Activated CD8-positive, alpha-beta memory T cell treated with anti-CD3 and anti-CD28 coated beads, Interleukin-2, amount 50 U/mL, for 4 hours (primary cell): ENCODE data around the gene LIPK.
"Not testable (repeated sequence)": the region's sequence is repeated elsewhere in the genome, so short reads cannot be mapped to it uniquely, and the experiment has no call there.

Experiments
- DNase-seq: peaks from one replicate; pipeline ENCODE4 v3.0.0-alpha.2; 2020

Gene LIPK

DNA sequence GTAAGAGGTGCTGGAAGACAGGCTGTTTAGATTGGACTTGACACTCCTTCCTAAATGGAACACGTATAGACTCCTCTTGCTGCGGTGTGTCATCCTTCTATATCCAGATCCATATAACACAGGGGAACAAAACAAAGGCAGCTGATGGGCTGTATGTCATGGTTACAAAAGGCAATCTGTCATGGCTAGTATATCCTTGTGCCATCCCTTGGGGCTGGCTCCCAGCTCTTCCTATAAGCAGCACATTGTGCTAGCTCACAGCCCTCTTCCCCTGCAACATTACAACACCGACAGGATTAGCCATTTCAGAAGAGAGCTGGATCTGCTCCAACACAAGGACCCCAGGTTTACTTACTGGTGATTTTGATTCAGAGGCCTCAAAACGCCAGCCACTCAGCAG is 15.3 kb downstream of the LIPK start:
- DNase-seq = no peak

DNA sequence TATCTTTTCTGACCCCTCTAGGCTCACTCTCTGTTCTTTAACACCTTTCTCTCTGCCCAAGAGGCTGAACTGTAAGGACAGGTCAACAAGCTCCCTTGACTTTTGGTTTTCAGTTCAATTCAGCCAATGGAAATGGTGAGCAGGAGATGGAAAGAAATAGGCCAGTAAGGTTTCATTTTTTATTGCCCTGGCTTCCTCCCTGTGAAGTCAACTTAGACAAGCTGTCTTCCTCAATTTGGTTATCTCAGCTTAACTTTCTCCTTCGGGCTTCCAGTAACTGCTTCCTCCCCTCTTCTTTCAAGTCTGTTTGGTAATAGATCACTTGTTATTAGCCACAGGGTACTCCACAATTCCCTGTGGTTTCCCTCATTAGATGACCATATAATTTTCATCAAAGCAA is 19.7 kb downstream of the LIPK start:
- DNase-seq = no peak

DNA sequence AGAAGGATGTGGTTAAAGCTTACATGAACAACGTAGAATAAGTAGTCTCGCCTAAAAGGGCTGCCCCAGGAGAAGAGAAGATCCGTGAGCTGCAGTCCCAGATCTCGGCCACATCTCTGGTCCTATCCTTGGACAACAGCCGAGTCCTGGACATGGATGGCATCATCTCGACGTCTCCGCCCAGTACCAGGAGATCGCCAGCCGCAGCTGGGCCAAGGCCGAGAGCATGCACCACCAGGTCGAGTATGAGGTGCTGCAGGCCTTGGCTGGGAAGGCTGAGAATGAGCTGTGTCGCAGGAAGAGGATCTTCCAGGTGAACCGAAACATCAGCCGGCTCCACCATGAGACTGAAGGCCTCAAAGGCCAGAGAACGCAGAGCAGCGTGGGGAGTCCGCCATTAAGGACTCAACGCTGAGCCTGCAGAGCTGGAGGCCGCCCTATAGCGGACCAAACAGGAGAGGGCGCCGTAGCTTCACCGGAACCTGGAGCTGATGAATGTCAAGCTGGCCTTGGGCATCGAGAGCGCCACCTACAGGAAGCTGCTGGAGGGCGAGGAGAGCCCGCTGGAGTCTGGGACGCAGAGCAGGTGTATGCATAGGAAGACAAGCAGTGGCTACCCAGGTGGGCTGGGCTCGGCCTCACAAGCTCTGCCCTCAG is 22.2 kb downstream of the LIPK start:
- DNase-seq = peak; percentile 22

DNA sequence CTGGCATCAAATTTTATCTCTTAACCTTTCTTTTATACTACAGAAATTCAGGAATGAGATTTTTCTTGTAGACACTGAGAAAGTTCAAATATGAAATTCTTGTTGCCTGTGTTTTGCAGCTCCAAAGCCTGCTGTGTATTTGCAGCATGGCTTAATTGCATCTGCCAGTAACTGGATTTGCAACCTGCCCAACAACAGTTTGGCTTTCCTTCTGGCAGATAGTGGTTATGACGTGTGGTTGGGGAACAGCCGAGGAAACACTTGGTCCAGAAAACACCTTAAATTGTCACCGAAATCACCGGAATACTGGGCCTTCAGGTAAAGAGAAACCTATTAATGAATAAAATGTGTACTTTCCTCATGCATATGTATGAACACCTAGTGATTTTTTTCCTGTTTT is 24.8 kb downstream of the LIPK start:
- DNase-seq = no peak

DNA sequence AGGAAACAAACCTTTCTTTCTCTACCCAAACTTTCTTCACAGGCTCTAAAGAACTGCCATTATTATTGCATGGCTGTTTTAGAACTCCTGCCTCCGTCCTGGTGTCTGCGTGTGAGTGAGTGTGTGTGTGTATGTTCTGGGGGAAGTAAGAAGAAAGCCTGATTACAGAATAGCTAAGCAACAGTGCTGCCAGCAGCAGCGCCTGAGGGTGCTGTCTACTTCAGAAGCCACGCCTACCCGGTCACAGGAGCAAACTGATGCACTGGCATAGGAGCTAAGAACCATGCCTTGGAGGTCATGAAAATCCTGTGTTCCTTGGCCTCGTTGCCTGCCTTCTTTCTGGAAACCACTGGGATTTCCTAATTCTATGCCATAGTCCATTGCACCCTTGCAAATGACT is 25.2 kb downstream of the LIPK start:
- no peak for DNase-seq

DNA sequence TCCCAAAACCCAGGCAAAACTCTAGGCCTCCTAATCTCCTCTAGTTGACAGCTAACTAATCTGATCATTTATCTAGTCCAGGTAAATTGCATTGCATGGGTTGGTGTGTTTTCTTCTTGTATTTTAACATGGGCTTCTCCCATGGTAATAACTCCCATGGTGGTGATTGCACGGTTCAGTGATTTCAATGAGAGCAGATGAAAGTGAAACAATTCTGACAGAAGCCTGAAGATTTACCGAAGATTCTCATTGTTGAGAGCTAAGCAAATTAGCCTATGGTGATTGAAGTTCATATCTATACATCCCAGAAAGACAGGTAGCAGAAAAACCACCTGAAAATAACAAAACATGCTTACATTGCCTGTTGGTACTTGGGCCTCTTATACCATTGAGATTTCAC is 27.2 kb downstream of the LIPK start:
- DNase-seq = no peak

DNA sequence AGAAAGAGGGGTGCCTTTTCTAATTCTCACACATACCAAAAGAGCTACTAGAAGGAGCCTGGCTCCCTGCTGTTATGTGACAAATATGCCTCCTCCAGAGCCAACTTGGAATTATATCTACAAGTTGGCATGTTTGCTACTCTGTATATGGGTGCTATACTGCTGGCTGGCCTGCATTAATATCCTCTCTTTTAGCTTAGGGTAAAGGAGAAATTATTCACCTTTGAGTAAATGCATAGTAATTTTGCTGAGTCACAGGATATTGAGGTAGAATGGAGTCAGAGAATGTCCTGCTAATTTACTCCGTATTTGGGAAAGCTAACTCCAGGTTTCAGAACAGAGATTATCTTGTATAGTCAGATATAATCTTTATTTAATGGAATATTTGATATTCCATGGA is 29.6 kb downstream of the LIPK start:
- no peak for DNase-seq

DNA sequence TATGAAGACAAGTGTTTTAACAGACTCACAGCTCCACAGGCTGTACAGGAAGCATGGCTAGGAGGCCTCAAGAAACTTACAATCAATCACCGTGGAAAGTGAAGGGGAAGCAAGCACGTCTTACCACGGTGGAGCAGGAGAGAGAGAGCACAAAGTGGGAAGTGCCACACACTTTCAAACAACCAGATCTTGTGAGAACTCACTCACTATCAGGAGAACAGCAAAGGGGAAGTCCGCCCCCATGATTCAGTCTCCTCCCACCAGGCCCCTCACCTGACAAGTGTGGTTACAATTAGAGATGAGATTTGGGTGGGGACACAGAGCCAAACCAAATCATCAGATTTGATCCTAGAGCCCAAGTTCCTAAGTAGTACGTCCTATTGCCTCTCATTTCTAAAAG is 35.9 kb downstream of the LIPK start:
- not testable (repeated sequence) for DNase-seq

DNA sequence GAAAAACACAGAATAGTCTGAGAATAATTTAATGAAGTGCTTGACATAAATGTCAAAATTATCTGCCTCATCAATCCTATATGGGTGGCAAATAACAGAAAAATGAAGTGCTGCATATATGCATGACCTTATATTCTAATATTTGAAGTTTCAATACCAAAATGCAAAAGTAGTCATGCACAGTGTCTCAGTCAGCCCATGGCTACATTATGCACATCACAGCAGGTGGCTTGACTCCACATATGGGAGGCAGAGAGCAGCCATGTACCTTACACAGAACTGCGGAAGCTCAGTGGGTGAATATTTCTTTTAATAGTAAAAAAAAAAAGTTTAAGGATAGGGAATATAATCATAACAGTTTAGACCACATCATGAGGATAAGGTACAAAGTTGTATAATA is 36.4 kb downstream of the LIPK start:
- DNase-seq = no peak

DNA sequence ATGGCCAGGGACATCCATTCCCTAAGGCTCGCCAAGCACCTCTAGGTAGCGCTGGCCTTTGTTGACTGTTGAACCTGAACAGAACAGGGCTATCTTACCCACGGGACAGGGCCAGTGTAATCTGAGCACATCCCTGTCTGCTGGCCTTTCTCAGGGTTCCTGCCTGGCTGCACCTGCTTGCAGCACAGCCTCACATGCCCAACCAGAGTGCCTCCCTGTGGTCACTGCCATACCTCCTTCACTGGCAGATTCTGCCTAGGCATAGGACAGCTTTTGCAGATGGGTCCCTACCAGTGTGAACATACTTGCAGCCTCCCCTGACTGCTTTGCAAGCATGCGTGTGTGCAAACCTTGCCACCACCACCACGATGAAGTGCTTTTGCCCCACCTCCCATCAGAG is 38.0 kb downstream of the LIPK start:
- no peak for DNase-seq

DNA sequence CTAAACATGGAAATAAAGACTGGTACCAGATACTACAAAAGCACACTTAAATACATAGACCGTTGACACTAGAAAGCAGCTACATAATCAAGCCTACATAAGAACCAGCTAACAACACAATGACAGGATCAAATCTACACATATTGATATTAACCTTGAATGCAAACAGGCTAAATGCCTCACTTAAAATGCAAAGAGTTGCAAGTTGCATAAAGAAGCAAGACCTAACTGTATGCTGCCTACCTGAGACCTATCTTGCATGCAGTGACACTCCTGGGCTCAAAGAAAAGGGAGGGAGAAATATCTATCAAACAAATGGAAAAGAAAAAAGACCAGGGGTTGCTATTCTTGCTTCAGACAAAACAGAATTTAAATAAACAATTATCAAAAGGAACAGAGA is 39.6 kb downstream of the LIPK start:
- DNase-seq = no peak

DNA sequence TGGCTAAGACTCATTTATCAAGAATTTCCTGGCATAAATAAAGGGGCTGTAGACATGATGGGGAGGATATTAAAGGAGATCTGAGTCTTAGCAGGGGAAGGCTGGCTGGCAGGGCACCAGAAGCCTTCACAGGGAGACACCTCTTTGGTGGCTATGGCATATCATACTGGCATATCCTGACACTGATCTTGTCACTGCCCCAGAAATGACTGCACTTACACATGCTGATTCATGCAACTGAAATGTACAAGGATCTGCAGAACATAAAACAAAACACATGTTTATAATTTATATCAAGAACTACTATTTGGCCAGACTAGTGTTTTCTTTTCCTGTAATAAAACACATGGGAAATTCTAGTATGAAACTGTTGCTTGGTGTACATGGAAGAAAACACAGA is 48.2 kb downstream of the LIPK start:
- no peak for DNase-seq

DNA sequence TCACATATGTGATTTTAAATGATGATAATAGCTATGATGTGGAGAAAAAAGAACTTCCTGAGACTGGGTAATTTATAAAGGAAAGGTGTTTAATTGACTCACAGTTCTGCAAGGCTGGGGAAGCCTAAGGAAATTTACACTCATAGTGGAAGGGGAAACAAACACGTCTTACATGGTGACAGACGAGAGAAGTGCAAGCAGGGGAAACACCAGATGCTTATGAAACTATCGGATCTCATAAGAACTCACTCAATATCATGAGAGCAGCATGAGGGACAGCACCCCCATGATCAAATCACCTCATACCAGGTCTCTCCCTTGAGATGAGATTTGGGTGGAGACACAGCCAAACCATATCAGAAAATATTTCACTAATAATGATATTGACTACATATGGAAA is 49.7 kb downstream of the LIPK start:
- no peak for DNase-seq

DNA sequence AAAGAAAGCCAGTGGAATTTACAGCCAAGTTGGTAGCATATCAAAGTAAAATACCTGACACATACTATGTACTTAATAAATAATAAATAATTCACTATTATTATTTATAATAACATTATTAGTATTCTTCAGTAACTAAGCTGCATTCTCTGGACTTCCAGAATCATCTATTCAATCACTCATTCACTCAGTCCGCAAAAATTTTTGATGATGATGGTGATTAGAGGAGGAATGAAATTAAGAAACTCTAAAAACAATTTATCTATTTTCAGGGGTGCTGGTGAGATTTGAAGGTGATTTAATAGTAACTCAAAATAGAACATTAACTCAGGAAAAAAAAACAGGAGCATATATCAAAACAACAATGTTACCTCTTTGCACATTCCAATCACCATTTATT is 50.6 kb downstream of the LIPK start:
- no peak for DNase-seq

DNA sequence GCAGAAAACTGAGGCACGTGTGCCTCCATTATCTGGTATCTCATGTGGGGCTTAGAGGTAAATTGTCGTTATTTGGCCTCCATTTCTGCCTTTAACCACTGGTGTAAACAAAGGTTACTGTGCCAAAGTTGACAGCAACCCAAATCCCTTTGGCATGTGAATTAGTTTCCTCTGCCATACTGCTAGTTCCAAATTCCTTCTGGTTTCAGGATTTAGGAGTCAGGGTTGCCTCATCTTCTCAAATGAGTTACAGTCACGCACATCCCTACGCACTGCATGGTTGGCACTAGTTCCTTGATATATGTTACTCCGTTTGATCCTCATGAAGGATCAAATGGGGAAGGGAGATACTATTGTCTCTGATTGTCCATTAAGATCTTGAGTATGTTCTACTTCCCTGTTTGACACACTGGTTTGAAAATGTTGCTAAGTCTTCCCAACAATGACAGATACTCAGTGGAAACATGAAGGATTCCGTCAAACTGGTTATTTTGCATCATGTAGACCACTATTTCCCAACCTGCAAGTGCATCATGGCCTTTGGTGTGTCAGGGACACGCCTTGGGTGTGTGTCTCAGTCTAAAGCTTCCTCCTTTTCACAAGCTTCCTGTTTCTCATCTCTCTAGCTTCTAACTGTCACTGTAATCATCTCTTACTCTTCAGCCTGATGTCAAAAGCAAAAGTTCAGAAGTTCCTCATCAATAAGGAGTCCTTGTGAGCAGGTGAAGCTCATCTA is 53.5 kb downstream of the LIPK start, which contains the start of gene LIPN:
LIPN (plus strand) TSS at position 655 of the 736 bp plus-strand sequence. CDS start 1,386 bp downstream, outside the sequence.
- DNase-seq = no peak

DNA sequence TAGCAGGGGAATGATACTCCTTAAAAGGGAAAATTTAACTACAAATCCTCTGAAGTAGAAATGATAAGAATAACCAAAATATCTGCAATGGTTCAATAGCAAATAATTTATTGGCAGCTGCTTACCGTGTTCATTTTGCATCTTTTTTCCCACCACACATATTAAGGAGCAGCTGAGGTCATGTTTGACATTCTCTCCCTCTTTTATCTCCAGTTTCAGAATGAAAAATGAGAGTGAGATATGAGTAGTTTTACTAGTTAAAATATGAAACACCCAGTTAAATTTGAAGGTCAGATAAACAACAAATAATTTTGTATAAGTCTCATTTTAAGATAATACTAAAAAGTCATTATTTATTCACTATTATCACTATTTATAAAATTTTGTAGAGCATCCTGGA is 56.9 kb downstream of the LIPK start:
- no peak for DNase-seq

DNA sequence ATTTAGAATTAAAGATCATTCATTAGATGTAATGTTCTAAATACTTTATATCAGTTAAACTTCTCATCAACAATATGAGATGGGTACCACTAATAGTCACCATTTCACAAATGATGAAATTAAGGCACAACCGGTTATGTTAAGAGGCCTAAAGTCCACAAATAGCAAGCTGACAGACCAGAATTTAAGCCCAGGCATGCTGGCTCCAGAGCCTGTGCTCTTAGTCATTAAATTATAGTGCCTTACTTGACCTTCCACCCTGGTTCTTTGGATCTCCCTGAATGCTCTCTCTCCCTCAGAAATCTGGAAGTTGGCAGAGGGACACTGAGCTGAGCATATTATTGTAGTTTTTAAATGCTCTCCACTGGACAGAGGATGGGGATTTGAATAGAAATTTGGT is 57.4 kb downstream of the LIPK start:
- DNase-seq = no peak

DNA sequence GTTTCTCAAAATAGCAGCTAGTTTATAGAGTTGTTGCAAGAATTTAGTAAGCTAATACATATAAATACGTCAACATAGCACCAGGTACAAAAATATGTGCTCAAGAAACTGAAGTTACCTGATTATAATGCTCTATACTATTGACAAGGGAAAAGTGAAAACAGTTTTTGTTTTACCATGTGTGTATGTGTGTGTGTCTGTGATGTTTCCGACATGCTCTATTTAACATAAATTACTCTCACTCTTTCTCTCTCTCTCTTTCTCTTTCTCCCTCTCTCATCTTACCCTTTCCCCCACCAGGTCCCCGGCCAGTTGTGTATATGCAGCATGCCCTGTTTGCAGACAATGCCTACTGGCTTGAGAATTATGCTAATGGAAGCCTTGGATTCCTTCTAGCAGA is 58.1 kb downstream of the LIPK start:
- DNase-seq = no peak

DNA sequence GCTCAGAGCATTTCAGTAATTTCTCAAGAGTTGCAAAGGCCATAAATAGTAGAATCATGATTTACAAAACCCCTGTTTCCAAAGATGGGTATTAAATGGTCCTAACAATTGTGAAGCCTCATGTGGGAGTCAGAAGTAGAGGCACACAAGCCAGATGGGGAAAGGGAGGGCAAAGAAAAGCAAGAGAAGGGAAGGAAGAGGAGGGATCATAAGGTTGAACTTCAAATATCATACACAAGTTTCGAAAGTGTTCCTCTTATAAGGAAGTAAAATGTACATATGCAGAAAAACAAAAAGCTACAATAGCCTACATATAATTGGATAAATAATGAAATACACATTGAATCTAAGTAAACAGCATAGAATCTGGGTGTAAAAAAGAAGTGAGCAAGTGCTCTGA is 59.8 kb downstream of the LIPK start:
- DNase-seq = no peak

DNA sequence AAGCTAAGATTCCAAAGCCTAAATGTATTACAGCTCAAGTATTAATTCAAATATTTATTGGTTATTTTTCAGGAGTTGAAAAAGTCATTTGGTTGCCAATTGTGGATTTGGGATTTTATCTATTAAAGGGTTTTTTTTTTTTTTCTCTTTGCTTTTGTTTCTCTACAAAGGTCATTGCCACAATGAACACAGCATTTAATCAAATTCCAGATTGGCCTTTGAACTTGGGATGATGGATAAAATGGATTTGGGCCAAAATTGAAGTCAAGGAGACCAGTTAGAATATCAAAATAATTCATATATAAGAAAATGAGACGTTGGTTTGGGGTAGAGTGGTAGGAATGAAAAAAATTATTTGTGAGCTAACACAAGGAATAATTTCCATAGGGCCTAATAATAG is 63.3 kb downstream of the LIPK start:
- no peak for DNase-seq

DNA sequence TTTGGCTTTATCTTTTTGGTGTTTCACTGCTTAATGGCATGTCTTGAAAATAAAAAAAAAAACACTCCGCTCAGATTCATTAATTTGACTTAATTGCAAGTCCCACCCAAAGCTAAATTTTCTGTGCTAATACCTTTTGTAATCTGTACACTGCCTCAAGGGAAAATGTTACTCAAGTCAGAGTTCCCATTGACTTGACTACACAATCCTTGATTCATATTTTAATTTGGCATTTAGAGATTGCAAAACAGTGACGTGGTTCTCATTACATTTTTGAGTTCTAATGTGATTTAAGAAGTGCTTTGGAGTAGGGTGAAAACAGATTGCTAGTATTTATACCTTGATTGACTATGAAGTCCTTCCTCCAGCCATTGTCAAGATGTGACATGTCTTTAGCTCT is 75.2 kb downstream of the LIPK start:
- no peak for DNase-seq

DNA sequence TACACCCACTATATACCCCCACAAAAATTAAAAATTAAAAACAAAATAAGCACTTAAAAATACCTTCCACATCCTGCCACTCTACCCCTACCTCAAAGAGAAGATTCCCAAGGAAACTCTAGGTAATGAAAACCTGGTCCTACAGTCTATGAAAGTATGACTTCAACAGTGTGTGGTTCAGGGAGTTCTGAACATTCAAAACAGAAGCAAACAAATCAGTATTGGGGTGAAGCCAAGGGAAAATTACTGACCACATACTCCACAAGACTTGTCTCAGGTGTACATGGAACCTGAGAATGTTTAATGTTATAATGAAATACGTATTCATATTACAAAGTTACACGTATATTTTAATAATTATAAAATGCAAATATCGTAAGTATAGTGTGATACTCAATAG is 76.2 kb downstream of the LIPK start:
- DNase-seq = no peak

DNA sequence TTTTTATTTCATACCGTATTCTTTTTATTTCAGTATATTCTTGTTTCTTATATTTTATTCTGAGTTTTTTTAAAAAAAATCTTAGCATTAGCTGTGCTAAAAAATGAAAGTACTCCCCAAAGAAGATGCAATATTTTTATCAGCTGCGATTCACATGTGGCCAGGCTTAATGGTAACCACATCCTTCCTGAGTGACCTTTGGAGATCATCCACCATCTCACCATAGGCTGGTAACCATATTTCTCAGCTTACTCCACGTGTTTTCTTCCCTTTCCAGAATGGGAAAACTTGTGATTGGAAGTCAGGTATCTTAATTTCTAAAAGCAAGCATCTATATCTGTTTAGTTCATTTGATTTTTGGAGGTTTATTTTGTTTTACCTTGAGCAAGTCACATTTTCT is 77.7 kb downstream of the LIPK start:
- DNase-seq = no peak

DNA sequence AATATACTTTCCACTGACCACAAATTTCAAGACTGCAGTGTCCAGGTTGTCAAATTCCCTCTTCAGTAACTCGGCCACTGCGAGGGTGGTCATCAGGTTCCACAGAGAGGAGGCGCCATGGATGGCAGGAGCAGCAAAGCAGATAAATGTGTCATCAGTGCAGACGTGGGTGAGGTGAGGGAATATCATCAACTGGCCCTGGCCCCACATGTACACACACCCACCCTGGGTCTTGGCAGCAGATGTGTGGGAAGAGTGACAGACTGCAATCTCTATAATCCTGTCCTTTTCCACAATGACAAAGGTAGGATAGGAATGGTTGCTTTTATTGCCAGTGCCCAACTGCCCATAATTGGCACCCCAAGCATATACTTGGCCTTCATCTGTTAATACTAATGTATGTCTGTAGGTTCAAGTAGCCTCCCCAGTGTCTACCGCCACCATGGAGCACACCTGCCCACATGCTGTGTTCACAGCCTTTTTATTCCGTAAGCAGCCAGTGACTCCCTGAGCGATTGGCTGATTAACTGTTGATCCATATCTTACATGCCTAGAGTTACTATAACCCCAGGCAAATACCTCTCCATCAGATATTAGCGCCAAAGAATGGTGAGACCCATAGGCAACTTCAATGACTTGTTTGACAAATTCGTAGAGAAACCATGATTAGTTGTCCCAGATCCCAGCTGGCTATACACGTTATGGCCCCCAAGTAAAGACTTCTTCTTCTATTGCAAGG is 80.2 kb downstream of the LIPK start:
- DNase-seq = no peak
